G401 (cell line): Measurements from ENCODE around the gene TTLL13. TPM values are rescaled to one million over a fixed set of nuclear protein-coding genes. Genes with fewer than 3 reads are reported as not detected.
"Not testable (repeated sequence)": the region's sequence is repeated elsewhere in the genome, so short reads cannot be mapped to it uniquely, and the experiment has no call there.

ENCODE experiments used
- DNase-seq: peaks from one replicate; pipeline ENCODE4 v3.0.0-alpha.2; 2015; ENCODE audit warnings: low spot score
- in situ Hi-C: cut with HindIII; loops from 2 replicates; pipeline ENCODE4 v1.10.0; 2016; ENCODE audit warnings: low sequenced_read_pairs, mixed read lengths
- total RNA-seq: library from RNA; depleted of rRNA; stranded (reverse); fragments of >200 nt; shearing (Covaris generic); gene quantifications from 2 replicates; pipeline ENCODE4 v1.2.3, GENCODE V29; 2014

Gene TTLL13
- total RNA-seq, 1 experiment from 2014 or later, result not detected

- in situ Hi-C loops, result no loop called here
- peak; percentile 59 for DNase-seq
These were observed 16.7 kb downstream of the TTLL13 start for GRCh38 chr15:90266061-90266431.

GRCh38 chr15:90266485-90266884 is 17.1 kb downstream of the TTLL13 start:
- in situ Hi-C loops, result no loop called here
- no peak for DNase-seq

GRCh38 chr15:90268415-90268814 is 19.1 kb downstream of the TTLL13 start:
- in situ Hi-C loops, result no loop called here
- DNase-seq, result no peak

GRCh38 chr15:90270502-90271150 is 21.3 kb downstream of the TTLL13 start:
- no peak for DNase-seq
- in situ Hi-C loops, result no loop called here

- in situ Hi-C loops, result no loop called here
- DNase-seq, result no peak
These were observed 22.3 kb downstream of the TTLL13 start for GRCh38 chr15:90271459-90272166.

- in situ Hi-C loops, DNase-seq: not testable (repeated sequence)
These were observed 29.1 kb downstream of the TTLL13 start for GRCh38 chr15:90278467-90278866.

GRCh38 chr15:90280743-90281142 is 31.4 kb downstream of the TTLL13 start:
- in situ Hi-C loops, DNase-seq: not testable (repeated sequence)

- DNase-seq, in situ Hi-C loops: not testable (repeated sequence)
These were observed 32.3 kb downstream of the TTLL13 start for GRCh38 chr15:90281637-90282036.

- in situ Hi-C loops, result no loop called here
- no peak for DNase-seq
These were observed 37.3 kb downstream of the TTLL13 start for GRCh38 chr15:90286678-90287077.

- DNase-seq, result no peak
- in situ Hi-C loops, result no loop called here
These were observed 37.7 kb downstream of the TTLL13 start for GRCh38 chr15:90287101-90287500.

- in situ Hi-C loops, result no loop called here
- no peak for DNase-seq
These were observed 38.6 kb downstream of the TTLL13 start for GRCh38 chr15:90287946-90288345.

- no peak for DNase-seq
- in situ Hi-C loops, result no loop called here
These were observed 42.5 kb downstream of the TTLL13 start for GRCh38 chr15:90291679-90292356.

- in situ Hi-C loops, result not testable (repeated sequence)
- peak; percentile 62 for DNase-seq
These were observed 43.9 kb downstream of the TTLL13 start for GRCh38 chr15:90293040-90293810.

GRCh38 chr15:90294159-90294558 is 44.8 kb downstream of the TTLL13 start:
- DNase-seq, result no peak
- in situ Hi-C loops, result no loop called here

GRCh38 chr15:90294601-90295269 is 45.4 kb downstream of the TTLL13 start:
- in situ Hi-C loops, result no loop called here
- DNase-seq, result peak; percentile 23

GRCh38 chr15:90295270-90295648 is 45.9 kb downstream of the TTLL13 start:
- peak; percentile 31 for DNase-seq
- in situ Hi-C loops, result no loop called here

- in situ Hi-C loops, result not testable (repeated sequence)
These were observed 47.0 kb downstream of the TTLL13 start for GRCh38 chr15:90296316-90296884.

GRCh38 chr15:90297021-90297420 is 47.7 kb downstream of the TTLL13 start:
- in situ Hi-C loops, result no loop called here

More at GRCh38 chr15:90296316-90296884, 47.0 kb downstream of the TTLL13 start:
- DNase-seq, result not testable (repeated sequence)

GRCh38 chr15:90300541-90300940 is 51.2 kb downstream of the TTLL13 start:
- in situ Hi-C loops, result loop anchor here (25.0 kb wide), 1 partner anchor 187 kb away; no protein-coding TSS in a partner anchor
- no peak for DNase-seq

More at GRCh38 chr15:90297021-90297420, 47.7 kb downstream of the TTLL13 start:
- no peak for DNase-seq
